HG03521 (cell line): ENCODE measurements around the gene SWT1.
"Not testable (repeated sequence)": the region's sequence is repeated elsewhere in the genome, so short reads cannot be mapped to it uniquely, and the experiment has no call there.

Experiments used
- ATAC-seq: cut with Tn5 transposase; IDR thresholded peaks from one replicate; pipeline ENCODE4 v1.9.1; 2021; ENCODE audit warnings: mild to moderate bottlenecking, moderate library complexity; ENCODE audit not compliant: unreplicated experiment

Gene SWT1

DNA sequence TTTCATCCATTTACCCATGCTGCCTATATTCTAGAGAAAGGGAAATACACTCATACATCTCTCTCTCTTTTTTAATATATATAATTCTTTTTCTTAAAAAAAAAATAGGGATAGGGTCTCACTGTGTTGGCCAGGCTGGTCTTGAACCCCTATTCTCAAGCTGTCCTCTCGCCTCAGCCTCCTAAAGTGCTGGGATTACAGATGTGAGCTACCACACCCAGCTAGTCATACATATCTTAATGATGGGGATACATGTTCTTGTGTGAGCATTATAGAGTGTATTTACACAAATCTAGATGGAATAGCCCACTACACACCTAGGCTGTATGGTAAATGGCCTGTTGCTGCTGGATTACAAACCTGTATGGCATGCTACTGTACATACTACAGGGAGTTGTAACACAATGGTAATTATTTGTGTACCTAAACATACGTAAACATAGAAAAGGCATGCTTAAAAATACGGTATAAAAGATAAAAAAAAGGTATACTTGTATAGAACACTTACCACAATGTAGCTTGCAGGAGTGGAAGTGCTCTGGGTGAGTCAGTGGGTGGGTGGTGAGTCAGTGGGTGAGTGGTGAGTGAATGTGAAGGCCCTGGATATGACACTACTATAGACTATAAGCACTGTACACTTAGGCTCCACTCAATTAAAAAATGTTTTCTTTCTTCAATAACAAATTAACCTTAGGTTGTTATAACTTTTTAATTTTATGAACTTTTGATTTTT, 87.2 kb downstream of the SWT1 start:
- ATAC-seq, result no peak

- no peak for ATAC-seq
These were observed 88.5 kb downstream of the SWT1 start for GRCh38 chr1:185245466-185245865.

- no peak for ATAC-seq
These were observed 92.6 kb downstream of the SWT1 start for GRCh38 chr1:185249563-185249962.

DNA sequence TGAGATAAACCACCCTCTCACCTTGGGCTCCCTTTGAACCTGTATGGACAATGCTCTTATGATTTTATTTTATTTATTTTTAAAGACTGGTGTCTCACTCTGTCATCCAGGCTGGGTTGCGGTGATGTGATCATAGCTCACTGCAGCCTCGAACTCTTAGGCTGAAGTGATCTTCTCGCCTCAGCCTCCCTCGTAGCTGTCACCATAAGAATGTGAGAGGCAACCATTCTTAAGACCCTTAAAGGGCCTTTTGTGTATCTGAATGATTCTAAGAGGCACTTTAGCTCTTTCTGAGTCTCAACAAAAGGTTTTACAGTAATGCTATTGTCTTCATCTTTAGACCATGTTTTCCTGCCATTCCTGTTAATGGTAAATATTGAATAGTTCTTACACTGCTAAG, 93.1 kb downstream of the SWT1 start:
- ATAC-seq, result no peak

GRCh38 chr1:185251928-185252327, 95.0 kb downstream of the SWT1 start:
- not testable (repeated sequence) for ATAC-seq

GRCh38 chr1:185252404-185252803, 95.4 kb downstream of the SWT1 start:
- not testable (repeated sequence) for ATAC-seq

DNA sequence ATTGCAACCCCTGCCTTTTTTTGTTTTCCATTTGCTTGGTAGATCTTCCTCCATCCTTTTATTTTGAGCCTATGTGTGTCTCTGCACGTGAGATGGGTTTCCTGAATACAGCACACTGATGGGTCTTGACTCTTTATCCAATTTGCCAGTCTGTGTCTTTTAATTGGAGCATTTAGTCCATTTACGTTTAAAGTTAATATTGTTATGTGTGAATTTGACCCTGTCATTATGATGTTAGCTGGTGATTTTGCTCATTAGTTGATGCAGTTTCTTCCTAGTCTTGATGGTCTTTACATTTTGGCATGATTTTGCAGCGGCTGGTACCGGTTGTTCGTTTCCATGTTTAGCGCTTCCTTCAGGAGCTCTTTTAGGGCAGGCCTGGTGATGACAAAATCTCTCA, 98.6 kb downstream of the SWT1 start:
- ATAC-seq, result not testable (repeated sequence)

DNA sequence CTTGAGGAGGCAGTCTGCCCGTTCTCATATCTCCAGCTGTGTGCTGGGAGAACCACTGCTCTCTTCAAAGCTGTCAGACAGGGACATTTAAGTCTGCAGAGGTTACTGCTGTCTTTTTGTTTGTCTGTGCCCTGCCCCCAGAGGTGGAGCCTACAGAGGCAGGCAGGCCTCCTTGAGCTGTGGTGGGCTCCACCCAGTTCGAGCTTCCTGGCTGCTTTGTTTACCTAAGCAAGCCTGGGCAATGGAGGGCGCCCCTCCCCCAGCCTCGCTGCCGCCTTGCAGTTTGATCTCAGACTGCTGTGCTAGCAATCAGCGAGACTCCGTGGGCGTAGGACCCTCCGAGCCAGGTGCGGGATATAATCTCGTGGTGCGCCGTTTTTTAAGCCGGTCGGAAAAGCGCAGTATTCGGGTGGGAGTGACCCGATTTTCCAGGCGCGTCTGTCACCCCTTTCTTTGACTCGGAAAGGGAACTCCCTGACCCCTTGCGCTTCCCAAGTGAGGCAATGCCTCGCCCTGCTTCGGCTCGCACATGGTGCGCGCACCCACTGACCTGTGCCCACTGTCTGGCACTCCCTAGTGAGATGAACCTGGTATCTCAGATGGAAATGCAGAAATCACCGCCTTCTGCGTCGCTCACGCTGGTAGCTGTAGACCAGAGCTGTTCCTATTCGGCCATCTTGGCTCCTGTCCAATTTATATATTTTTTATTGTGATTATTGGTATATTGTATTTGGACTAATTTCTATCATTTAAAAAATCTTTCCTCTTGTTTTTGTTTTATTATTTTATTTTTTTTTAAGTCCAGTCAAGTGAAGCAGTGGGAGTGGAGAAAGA, 100.4 kb downstream of the SWT1 start:
- ATAC-seq, result not testable (repeated sequence)

DNA sequence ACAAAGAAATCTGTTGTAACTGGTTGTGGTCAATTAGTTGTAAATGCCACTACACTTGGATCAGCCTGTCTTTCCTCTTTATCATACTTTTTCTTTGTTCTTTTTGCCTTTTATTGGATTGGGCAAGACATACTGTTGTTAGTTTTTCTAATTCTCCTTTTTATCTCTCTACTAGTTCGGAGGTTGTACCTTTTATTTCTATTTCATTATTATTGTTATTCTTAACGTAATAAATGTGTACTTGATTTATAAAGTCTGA, 100.9 kb downstream of the SWT1 start:
- ATAC-seq, result no peak

DNA sequence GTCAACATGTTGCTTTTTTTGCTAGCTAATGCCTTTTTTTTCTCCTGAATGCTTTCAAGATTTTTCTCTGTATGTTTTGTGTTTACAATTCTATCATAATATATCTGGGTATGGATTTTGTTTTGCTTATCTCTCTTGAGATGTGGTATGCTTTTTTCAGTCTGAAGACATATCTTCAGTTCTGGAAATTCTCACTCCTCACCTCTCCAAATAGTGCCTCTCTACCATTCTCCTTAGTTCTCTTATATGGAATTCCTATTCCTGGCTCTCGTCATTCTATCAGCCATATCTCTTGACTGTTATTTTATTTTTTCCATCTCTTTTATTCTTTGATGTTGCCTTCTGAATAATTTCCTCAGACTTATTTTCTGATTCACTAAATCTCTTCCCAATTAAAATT, 101.7 kb downstream of the SWT1 start:
- ATAC-seq, result no peak

- no peak for ATAC-seq
These were observed 103.6 kb downstream of the SWT1 start for GRCh38 chr1:185260611-185261010.

DNA sequence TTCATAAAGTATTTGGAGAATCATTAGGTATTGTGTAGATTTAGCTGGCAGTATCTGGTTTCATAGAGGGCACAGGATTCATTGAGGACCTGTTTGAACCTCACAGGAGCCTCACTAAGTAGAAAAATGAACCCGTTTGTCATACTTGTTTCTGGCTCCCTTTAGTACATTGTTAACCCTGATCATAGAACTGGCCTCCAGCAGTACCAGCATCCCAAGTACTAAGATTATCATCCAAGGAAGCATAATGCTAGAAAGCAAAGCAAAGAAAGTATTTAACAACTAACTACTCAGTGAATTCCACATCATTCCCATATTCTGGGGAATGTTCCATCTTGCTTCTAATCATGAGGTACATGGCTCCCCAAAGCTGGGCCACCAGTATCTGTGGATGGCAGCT, 105.2 kb downstream of the SWT1 start:
- ATAC-seq, result no peak

DNA sequence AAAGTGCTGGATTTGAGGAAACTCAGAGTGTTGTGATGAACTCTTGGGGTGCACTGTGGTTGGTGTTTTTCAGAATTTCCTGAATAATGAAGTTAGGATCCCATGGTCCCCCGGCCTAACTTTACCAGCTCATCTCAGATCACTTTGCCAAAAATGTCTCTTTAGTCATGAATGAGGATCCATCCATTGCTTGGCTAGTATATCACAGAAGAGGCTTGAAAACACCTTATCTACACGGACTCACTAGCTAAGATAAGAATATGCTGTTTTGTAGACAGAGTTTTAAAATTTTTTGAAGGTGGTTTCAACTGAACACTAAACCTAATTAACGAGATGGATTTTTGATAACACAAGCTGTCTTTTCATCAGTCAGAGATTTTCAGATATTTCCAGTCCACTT, 106.3 kb downstream of the SWT1 start:
- ATAC-seq, result no peak

DNA sequence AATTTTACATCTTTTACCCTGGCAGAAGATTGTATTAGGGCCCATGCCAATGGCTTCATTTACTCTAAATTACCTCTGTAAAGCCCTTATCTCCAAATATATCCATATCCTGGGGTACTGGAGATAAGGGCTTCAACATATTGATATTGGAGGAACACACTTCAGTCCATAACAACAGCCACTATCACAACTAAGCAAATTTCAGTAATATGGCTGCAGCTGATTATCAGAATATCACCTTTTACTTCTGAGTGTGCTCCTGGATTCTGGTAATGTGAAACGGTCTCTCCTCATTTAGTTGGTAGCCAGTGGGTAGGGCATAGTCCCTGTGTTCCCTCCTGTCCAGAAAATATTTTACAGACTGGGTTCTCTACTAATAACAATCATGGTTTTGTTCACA, 106.8 kb downstream of the SWT1 start:
- no peak for ATAC-seq

DNA sequence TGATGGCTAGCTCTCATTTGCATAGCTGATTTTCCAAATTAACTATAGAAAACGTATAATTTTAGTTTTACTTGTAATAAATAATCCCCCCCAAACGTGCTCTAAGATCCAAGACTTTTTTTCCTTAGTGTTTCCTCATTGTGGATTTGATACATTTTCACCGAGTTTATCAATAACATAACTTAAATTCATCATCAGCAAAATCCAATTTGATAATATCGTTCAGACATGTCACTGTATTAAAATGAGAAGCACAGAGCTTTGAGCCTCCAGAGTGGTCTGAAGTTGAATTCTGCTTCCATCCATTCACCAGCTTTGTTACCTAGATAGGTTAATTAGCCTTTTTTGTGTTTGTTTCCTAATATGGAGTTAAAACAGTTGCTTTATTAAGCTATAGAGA, 108.3 kb downstream of the SWT1 start:
- ATAC-seq, result no peak

GRCh38 chr1:185267301-185267700, 110.3 kb downstream of the SWT1 start:
- ATAC-seq, result no peak

DNA sequence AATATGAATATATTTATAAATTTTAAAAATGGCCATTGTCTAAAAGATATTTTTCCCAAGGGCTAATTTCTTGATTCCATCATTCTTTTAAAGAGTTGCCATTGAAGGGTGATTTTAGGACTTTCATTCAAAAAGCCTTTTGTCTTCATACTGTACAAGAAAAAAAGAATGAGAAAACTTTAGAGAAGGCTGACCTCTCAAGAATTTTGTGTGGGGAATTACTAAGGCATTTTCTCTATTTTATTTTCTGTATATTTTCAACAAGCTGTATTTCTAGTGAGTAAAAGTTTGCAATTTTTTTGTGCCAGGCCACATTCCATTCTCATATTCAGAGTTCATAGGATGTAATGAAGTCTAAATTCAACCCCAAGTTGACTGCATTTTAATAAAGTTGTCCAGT, 110.7 kb downstream of the SWT1 start:
- no peak for ATAC-seq

DNA sequence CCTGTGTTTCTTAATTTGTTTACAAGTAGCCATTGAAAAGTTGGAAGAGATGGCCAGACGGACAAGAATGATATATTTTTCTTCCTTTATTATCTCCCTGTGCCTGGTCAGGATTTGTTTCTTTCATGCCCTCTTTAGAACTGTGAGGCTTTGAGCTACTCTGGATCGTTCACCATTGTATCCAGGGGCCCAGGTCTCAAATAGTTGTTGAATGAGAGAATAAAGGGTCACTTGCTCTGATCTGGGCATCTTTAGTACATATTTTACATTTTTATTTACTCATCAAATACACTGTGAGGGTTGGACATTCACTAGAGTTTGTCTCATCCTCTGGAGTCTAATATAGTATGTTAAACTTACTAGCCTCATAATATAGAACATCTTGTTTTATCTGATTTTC, 111.4 kb downstream of the SWT1 start:
- no peak for ATAC-seq

GRCh38 chr1:185271921-185272320, 115.0 kb downstream of the SWT1 start:
- ATAC-seq, result no peak

- no peak for ATAC-seq
These were observed 122.6 kb downstream of the SWT1 start for GRCh38 chr1:185279571-185279970.

DNA sequence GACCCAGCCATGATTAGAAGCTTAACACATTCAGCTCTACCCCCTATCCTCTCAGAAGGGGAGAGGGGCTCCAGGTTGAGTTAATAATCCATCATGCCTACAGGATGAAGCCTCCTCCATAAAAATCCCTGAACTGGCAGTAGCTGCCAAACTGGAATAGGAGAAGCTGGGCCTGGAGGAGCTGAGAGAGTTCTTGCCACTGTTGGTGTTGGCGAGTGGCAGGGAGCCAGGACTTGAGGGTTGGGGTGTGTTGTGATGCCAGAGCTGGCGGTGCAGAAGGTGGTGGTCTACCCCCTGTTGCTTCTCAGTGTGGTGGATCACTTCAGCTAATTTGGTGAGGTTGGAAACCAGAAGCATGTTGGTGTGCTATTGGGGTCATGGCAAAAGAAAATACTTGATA, 123.6 kb downstream of the SWT1 start:
- no peak for ATAC-seq

DNA sequence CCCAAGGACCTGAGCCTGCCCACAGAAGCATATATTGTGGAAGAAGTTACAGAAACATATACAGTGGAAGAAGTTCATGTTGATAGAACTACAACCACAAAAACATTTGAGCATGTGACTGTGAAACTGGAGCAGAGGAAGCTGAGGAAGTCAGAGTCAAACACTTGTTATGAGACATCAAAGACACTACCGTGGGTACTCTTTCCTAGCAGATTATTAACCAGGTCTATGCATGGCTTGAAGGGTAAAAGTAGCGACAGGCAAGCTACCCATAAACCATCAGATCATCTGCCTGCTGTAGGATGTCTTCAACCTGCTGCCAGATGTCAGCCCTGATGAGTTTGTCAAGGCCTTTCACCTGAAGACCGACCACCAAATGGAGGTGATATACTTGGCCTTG, 124.3 kb downstream of the SWT1 start:
- peak; percentile 64 for ATAC-seq

DNA sequence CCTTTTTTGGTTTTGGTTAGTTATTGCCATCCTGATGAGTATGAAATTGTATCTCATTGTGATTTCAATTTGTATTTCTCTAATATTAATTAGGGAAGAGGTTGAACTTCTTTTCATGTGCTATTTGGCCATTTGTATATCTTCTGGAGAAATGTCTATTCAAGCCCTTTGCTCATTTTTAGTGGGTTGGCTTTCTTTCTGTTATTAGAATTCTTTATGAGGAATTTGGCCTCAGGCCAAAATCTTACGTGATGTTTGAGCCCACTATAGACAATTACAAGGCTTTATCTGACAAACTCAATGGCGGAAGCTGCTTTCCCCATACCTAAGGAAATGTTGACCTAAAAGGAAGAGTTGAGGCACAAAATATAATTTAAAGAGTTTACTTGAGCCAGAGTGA, 127.1 kb downstream of the SWT1 start:
- no peak for ATAC-seq
